Fibroblast of skin of right quadriceps (primary cell): ENCODE data around the gene CEP164.
"Not testable (repeated sequence)": the region's sequence is repeated elsewhere in the genome, so short reads cannot be mapped to it uniquely, and the experiment has no call there.

Experiments used
- DNase-seq: peaks from one replicate; pipeline ENCODE4 v3.0.0-alpha.2; 2013

Gene CEP164

DNA sequence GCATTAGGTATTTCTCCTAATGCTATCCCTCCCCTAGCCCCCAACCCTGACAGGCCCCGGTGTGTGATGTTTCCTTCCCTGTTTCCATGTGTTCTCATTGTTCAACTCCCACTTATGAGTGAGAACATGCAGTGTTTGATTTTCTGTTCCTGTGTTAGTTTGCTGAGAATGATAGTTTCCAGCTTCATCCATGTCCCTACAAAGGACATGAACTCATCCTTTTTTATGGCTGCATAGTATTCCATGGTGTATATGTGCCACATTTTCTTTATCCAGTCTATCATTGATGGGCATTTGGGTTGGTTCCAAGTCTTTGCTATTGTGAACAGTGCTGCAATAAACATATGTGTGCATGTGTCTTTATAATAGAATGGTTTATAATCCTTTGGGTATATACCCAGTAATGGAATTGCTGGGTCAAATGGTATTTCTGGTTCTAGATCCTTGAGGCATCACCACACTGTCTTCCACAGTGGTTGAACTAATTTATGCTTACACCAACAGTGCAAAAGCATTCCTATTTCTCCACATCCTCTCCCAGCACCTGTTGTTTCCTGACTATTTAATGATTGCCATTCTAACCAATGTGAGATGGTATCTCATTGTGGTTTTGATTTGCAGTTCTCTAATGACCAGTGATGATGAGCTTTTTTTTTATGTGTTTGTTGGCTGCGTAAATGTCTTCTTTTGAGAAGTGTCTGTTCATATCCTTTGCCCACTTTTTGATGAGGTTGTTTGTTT is 71.6 kb downstream of the CEP164 start:
- not testable (repeated sequence) for DNase-seq

DNA sequence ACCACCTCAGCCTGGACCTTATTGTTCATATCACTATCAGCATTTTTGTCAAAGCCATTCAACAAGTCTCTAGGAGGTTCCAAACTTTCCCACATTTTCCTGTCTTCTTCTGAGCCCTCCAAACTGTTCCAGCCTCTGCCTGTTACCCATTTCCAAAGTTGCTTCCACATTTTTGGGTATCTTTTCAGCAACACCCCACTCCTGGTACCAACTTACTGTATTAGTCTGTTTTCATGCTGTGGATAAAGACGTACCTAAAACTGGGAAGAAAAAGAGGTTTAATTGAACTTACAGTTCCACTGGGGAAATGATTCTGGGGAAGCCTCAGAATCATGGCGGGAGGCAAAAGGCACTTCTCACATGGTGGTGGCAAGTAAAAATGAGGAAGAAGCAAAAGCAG is 78.2 kb downstream of the CEP164 start:
- not testable (repeated sequence) for DNase-seq

DNA sequence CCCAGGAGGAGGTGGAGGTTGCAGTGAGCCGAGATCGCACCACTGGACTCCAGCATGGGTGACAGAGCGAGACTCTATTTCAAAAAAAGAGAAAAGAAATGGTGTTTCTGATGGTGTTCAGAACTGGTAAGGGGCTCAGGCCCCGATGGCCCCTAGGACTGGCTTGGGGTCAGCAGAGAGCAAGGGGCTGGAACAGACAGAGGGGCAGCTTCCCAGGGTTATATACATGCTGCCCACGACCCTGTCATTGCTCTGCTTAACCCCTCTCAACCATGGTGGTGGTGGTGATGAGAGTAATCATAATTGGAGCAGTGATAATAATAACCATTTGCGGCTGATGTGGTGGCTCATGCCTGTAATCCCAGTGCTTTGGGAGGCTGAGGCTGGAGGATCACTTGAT is 79.4 kb downstream of the CEP164 start:
- DNase-seq, result no peak

DNA sequence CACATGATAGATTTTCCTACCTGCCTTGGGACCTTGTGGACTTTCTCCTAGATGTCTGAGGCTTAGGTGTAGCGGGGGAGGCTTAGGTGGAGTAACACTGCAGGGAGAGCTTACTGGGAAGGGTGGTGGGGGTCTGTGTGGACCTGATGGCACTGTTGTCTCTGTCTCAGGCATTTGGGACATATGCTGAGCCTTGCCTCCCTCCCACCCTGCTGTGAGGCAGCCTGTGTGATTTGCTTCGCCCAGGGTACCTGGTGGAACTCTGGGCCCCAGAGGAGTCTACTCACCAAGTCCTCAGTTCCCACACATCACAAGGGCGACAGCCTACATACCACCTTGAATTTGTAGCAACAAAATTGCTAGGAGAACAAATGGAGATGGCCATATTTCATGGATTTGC is 80.7 kb downstream of the CEP164 start:
- DNase-seq, result no peak

DNA sequence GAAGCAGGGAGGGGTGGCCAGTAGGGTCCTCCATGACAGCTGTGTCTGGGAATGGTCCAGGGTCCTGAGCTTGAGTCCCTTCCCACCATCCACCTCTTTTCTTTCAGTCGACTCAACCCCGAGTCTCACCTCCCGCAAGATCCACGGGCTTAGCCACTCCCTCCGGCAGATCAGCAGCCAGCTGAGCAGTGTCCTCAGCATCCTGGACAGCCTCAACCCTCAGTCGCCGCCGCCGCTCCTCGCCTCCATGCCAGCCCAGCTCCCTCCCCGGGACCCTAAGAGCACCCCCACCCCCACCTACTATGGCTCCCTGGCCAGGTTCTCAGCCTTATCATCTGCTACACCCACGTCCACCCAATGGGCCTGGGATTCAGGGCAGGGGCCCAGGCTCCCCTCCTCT is 81.9 kb downstream of the CEP164 start:
- DNase-seq, result no peak

DNA sequence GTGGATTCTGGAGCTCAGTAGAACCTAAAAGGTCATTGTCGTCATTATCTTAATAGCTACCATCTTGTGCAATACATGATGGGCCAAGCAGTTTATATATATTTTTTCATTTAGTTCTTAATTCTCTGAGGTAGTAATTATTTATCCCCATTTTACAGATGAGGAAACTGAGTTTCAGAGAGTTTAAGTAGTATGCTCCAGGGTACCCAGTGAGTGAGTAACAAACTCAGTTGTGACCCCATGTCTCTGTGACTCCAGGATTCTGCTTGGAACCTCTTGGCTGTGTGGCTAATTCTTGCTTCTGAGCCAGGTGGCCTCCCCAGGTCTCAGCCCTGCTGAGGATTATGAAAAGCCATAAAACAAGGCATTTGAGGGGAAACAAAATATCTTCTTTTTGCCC is 82.6 kb downstream of the CEP164 start:
- no peak for DNase-seq

DNA sequence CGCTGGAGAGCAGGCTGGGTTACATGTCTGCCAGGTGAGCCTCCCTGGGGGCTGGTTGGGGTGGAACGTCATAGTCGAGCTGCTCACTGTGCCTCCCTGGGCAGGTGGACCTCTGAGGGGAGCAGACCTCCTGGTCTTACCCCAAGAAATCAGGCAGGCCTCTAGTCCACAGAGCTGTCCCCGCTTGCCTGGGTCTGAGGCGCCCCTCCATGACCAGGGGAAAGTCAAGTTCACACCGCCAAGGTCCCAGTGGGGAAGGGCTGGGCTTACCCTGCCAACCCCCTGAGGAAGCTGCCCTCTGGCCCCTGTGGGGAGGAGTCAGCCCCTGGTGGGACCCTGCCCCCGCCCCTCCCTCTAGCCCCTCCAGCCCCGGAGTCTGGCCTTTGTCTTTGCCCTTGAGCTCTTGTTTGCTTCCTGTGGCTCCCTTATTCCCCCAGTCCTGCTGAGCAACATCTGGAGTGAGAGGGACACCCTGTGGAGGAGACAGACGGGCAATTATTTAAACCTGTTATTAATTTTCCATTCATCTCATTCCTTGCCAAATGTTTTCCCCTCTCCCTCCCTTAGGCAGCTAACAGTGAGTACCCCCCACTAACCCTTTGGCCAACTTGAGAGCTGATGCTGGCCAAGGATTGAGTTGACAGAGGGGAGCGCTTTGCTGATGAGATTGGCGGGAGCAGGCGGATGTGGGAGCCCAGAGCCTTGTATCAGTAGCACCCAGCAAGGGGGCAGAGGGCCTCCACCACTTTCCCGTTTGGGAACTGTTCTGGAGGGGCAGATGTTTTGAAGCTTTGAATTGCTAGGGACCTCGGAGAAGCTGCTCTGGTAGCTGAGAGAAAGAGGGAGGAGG is 83.4 kb downstream of the CEP164 start:
- no peak for DNase-seq

DNA sequence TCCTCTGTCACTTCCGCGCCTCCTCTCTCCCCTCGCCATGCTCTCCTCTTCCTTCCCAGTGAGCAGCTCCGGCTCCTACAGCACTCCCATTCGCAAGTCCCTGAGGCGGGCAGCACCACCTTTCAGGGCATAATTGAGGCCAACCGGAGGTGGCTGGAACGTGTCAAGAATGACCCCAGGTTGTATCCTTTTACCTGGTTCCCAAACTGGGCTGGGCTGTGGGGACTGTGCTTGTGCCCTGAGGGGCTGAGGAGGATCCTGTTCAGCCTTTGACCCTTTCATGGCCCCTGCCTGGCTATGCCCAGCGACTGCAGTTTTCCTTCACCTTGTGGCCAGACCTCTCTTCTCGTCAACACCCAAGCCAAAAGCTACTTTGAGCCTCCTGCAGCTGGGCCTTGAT is 84.1 kb downstream of the CEP164 start:
- DNase-seq, result no peak

DNA sequence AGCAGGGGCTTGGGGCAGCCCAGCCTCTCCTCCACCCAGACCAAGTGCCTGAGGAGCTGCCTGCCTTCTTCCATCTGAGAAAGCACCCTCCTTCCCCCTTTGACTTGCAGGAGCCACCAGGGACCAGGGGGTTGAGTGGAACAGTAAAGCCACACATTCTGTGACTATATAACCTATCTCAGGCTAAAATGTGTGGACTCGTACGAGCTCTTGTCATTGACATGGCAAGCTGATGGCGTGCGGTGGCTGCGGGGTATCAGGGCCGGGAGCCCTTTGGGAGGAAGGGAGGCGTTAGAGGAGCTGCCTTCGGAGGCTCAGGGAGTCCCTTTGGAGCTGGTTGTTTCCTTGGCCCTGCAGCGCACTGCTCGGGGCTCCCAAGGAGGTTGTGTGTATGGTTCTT is 84.5 kb downstream of the CEP164 start:
- no peak for DNase-seq

DNA sequence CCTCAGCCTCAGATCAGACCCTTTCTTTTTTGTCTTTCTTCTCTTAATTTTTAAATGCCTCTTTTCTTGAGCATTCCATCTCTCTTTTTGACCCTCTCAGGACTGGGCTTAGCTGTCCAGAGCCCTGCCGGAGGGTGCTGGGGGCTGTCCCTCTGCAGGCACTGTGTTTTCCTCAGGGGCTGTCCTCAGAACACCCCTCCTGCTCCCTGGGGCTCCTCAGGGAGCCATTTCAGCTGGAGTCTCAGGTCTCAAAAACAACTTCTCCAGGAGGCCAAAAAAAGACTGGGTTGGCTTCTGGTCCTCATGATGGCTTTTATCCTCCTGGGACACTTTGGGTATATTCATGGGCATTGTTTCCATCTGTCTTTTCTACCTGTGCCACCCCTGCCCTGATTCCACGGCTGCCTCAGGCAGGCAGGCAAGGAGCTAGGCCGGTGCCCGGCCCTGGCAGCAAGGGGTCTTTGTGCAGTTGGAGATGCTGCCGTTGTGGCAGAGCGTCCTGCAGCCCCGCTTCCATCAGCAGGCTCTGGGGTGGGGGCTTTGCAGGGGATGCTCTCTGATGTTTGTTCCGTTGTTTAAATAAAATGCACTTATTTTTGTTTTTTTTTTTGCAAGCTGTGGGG is 85.1 kb downstream of the CEP164 start:
- DNase-seq, result no peak

DNA sequence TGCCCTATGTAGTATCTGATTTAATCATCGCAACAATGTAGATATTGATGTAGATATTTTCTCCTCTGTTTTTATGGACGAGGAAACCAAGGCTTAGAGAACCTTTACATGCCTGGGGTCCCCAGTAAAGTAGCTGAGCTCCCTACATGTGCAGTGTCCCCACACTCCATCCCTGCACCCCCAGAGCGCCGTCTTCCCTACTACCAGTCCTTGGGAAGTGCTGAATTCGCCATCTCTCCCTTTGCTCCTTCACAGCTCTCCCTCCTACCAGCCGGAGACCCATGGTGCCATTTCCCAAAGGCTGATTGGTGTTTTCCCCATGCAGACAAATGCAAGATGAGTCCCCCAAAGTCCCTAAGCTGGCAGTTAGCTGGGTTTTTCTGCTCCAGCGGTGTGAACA is 86.0 kb downstream of the CEP164 start:
- no peak for DNase-seq

DNA sequence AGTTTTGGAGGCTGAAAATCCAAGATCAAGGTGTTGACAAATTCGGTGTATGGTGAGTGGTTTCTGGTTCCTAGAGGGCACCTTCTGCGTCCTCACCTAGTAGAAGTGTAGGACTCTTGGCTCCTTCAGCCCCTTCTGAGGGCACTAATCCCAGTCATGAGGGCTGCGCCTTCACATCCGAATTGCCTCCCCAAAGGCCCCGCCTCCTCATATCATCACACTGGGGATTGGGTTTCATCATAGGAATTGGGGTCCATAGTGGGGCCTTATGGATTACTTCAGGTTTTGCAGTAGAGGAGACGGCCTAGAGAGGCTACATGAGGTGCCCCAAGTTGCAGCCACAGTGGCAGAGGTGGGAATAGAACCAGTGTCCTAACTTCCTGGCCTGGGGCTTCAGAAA is 87.1 kb downstream of the CEP164 start:
- DNase-seq, result no peak

DNA sequence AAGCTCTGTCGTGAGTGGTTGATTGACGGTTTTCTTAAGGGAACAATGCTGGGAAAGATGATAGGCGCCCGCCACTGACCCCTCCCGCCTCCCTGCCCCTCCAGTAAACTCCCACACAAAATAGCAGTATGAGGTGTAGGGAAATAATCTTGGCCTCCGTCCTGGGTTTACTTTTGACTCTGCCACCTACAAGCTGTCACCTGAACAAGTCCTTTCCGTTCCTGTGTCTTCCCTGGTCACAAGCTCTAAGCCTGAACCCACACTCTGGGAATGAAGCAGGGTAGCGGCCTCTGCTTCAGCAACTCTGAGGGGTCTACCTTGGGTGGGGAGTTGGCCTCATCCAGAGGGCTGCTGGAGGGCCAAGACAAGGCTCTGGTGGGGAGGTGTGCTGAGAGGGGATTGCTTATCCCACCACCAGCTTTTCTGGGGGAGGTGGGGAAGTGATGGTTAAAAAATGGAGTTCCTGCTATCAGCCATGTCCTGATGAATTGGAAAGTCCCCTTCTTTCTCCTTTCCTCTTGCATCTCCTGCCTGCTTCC is 87.8 kb downstream of the CEP164 start:
- DNase-seq, result no peak

DNA sequence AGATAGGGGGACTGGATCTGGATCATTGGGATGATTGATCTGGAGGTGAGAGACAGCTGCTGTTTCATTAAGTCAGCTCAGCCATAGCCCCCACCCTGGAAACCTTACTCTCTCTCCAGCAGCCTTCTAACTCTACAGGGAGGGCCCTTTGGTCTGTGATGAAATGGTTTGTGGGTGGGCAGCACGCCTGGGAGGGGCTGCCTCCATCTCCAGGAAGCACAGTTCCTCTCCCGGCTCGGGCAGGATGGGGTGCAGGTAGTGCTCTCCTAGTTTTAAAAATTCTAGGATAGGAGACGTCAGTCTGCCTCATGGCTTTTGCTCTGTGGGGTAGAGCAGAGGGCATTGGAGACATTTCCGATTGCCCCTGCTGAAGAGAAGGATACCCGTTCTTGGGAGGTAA is 89.7 kb downstream of the CEP164 start:
- DNase-seq, result no peak

DNA sequence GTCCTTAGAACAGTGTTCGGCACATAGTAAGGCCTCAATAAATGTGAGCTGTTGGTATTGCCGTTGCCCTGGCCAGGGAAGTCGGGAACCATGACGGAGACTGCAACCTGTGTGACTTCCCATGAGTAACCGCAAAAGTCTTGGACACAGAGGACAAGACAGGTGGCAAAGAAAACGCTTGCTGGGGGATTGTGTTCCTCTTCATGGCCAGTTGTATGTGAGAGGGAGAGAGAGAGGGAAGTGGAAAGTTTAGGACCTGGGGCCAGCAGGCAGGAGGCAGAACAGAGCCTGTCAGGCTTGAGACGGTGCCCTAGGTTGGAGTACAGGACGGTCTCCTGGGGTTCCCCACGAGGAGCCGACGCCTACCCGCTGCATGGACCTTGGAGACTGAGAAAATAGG is 90.2 kb downstream of the CEP164 start:
- no peak for DNase-seq

DNA sequence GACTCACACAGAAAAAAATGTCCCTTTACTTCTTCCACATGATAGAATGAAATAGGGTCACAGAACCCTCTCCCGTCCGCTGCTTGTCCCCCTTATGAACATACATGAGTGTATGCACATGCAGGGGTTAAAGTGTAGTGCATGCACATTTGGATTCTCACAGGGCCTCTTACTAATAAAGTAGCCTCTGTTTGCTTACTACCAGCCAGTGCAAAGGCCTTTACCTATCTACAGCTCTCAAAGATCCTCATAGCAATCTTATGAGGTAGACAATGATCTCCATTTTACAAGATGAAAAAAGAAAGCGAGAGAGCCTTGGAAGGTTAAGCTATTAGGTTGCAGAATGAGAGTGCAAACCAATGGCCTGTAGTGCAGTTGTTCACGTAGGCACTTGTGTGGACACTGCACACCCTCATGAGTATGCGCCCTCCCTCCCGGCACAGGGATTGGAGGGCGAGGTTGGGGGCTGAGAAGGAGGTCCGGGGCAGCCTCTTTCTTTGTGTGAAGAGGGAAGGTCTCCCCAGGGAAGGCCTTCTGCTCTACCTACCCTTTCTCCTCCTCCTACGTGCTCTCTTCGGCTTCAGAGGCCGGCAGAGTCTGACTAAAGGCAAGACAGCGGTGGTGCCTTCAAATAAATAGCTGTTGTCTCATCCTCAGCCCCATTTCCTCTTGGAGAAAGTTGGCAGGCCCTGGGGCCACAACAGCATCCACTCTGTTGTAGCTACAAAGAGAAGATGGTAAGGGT is 91.3 kb downstream of the CEP164 start:
- DNase-seq, result no peak

DNA sequence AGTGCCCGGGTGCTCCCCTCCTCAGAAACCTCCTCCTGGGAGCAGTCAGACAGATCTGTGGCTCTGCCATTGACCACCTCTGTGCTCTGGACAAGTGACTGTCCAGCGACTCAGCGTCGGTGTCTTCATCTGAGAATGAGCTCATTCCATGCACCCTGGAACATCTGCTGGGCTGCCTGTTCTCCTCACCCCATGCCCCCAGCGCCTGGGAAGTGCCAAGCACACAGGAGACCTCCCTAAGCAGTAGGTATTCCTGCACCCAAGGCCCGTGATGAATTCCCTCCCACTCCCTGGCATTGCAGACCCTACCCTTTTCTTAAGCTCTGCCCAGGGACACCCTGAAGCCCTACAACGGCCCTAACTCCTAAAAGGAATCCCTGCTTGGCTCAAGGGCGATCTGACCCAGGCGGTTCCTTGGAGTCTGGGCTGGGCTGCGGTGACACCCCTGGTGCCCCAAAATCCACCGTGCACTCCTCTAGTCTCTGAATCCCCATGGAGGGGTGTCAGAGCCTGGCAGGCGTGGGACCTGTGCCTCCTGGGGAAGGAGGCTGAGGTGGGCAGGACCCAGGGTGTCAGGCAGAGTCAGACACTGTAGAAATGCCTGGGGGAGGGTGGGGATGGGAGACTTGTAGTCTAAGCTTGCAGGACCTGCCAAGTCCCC is 92.0 kb downstream of the CEP164 start:
- no peak for DNase-seq

DNA sequence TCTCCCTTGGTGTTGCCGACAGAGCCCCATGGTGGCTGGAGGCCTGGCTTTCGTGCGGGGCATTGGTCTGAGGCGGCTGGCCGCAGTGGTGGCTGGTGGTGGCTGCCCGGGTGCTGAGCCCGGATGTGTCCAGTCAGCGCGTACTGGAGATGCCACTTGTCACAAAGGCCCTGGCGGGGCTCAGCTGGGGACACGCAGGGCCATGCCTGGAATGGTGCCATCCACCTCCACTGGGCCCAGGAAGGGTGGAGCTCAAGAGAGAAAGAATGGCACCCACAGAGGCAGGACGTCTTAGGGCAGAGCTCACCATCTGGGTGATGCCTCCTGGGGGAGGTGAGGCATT is 92.5 kb downstream of the CEP164 start:
- DNase-seq, result no peak

DNA sequence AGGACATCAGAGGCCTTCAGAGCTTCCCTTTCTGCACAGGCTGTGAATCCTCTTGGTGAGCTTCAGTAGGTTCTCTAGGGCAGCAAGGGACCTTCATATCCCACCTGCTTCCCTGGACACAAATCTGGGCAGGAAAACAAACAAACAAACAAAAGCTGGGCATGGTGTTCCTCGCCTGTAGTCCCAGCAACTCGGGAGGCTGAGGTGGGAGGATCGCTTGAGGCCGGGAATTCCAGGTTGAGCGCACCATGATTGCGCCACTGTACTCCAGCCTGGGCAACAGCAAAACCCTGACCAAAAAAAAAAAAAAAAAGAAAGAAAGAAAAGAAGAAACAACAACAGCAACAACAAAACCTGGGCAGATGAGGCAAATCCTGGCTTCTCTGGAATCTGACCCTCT is 92.9 kb downstream of the CEP164 start:
- no peak for DNase-seq

DNA sequence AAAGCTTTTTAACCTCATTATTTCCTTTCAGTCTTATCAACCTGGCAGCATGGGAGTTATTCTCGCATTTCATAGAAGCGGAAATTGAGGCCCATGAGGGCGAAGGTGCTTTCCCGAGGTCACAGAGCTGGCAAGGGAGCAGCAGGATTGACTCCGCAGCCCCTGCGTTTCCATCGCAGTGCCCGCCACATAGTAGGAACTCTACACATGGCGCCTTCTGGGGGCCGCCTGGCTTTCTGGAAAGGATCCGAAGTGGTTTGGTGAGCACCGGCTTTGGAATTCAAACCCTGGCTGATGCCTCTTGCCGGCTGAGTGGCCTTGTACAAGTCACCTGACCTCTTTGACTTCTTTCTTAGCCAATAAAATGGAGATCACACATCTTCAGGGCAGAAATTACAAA is 93.4 kb downstream of the CEP164 start:
- DNase-seq, result no peak

DNA sequence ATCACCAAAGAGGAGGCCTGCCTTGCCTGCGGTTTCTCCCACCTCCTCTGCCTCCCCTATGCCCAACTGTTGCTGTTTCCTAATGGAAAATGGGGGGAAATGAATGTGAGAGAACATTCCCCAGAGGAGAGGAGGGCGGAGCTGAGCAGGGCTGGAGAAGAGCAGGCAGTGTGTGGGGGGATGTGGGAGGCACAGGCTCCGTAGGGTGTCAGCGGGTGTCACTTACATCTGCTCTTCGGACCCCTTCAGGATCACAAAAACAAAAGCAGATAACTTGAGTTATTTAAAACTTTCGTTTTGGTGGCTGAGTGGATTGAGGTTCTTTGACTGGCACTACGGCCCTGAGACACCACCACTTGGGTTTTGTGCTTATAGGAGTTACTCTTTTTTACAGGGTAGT is 93.8 kb downstream of the CEP164 start:
- DNase-seq, result no peak

DNA sequence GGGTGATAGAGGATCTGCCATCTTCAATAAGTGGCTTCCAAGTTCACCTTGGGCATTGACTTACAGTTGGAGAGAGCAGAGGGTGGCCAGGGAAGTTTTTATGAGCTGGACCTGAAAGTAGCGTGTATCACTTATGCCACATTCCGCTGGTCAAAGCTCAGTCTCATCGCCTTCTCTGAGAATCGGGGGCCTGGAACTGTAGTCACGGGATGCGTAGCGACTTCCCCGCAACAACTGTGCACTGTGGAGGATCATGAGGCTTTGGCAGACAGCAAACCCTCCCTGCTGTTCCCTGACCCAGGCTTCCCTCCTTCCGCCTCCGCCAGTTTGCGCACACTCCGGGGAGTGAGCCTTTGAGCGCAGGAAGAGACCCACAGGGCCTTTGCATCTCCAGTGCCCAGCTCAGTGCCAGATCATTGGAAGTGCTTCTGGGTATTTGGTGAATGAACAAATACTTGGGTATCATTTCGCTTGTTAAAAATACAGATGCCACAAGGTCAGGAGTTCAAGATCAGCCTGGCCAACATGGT is 95.5 kb downstream of the CEP164 start:
- no peak for DNase-seq
